H1 (cell line): ENCODE results near the gene FLNC. TPM values are rescaled to one million over a fixed set of nuclear protein-coding genes. Genes with fewer than 3 reads are reported as not detected.

Experiments
- CTCF ChIA-PET: fragments of 300-600 bp; sonication (Branson Sonifier 250); formaldehyde crosslinking; loops from one replicate; lab custom pipeline; 2021; ENCODE audit not compliant: partially characterized antibody; lab: Charles Lee
- POLR2A ChIA-PET: fragments of 300-600 bp; sonication (Branson Sonifier 250); formaldehyde crosslinking; loops from one replicate; lab custom pipeline; 2021; ENCODE audit warnings: inconsistent platforms; ENCODE audit not compliant: partially characterized antibody; lab: Charles Lee
- DNase-seq, 2 experiments: peaks; one replicate each; pipeline versions ENCODE4 v3.0.0 to v3.0.0-alpha.2; 2010 to 2022; ENCODE audit warnings: low spot score in 2 of 2, low read depth in 1 of 2, mixed read lengths in 1 of 2
- FAIRE-seq: peaks from 2 replicates; lab custom pipeline; 2011; peaks lifted over from hg19 to GRCh38; lab: Jason Lieb, UNC
- H2AFZ ChIP-seq: 2 replicates; pipeline ENCODE4 v1.8.1; 2012; ENCODE audit warnings: low read length, inconsistent platforms
- H2AK5ac ChIP-seq: 2 replicates; pipeline ENCODE4 v1.6.1; 2013; ENCODE audit warnings: low read depth, low read length
- H2BK120ac ChIP-seq: replicated peaks from 2 replicates; pipeline ENCODE3; 2013; ENCODE audit warnings: low read depth, low read length, inconsistent platforms
- H2BK12ac ChIP-seq: 2 replicates; pipeline ENCODE4 v1.6.1; 2013; ENCODE audit warnings: low read depth, low read length
- H2BK15ac ChIP-seq: 2 replicates; pipeline ENCODE4 v1.6.1; 2013; ENCODE audit warnings: low read length
- H2BK20ac ChIP-seq: 2 replicates; pipeline ENCODE4 v1.6.1; 2013; ENCODE audit warnings: low read length
- H2BK5ac ChIP-seq: 2 replicates; pipeline ENCODE4 v1.6.1; 2013; ENCODE audit warnings: low read depth, low read length
- H3K14ac ChIP-seq: 2 replicates; pipeline ENCODE4 v1.6.1; 2013; ENCODE audit warnings: inconsistent platforms; ENCODE audit not compliant: insufficient read length
- H3K18ac ChIP-seq: 2 replicates; pipeline ENCODE4 v1.6.1; 2013; ENCODE audit warnings: low read length; ENCODE audit errors: extremely low read depth
- H3K23ac ChIP-seq: 2 replicates; pipeline ENCODE4 v1.6.1; 2013; ENCODE audit warnings: inconsistent platforms; ENCODE audit not compliant: insufficient read length
- H3K23me2 ChIP-seq: 2 replicates; pipeline ENCODE4 v1.6.1; 2013; ENCODE audit warnings: low read depth, low read length
- H3K27ac ChIP-seq: 2 replicates; pipeline ENCODE4 v1.6.1; 2011; ENCODE audit warnings: low read depth, low read length, inconsistent platforms
- H3K27me3 ChIP-seq, 4 experiments: replicated peaks in 1 of 4; 1 replicate in 1 of 4; 2 replicates in 3 of 4; pipeline versions ENCODE4 v1.6.1 to v1.8.1; 2011 to 2013; ENCODE audit warnings: low read length in 3 of 4, mild to moderate bottlenecking in 3 of 4, inconsistent platforms in 2 of 4, mixed read lengths in 2 of 4, moderate library complexity in 1 of 4; ENCODE audit not compliant: control insufficient read depth in 3 of 4, insufficient read depth in 3 of 4; ENCODE audit errors: extremely low read depth in 1 of 4
- H3K36me3 ChIP-seq, 4 experiments: 2 replicates each; pipeline versions ENCODE4 v1.6.1 to v1.8.1; 2011 to 2013; ENCODE audit warnings: mild to moderate bottlenecking in 4 of 4, low read length in 3 of 4, moderate library complexity in 2 of 4, control low read depth in 1 of 4, inconsistent platforms in 1 of 4; ENCODE audit not compliant: insufficient read depth in 4 of 4, control insufficient read depth in 2 of 4
- H3K4ac ChIP-seq: replicated peaks from 2 replicates; pipeline ENCODE3; 2013; ENCODE audit warnings: low read length, low read depth, mixed read lengths, inconsistent platforms; ENCODE audit not compliant: insufficient read length
- H3K4me1 ChIP-seq, 4 experiments: replicated peaks in 1 of 4; 1 replicate in 1 of 4; 2 replicates in 3 of 4; pipeline versions ENCODE4 v1.6.1 to v1.8.1; 2011 to 2013; ENCODE audit warnings: low read length in 3 of 4, inconsistent platforms in 2 of 4, mixed read lengths in 1 of 4; ENCODE audit not compliant: insufficient read depth in 4 of 4, control insufficient read depth in 3 of 4
- H3K4me2 ChIP-seq, 2 experiments: 2 replicates each; pipeline versions ENCODE4 v1.6.1 to v1.8.1; 2011 to 2013; ENCODE audit warnings: low read depth in 2 of 2, low read length in 2 of 2, control low read depth in 1 of 2, inconsistent platforms in 1 of 2, mild to moderate bottlenecking in 1 of 2; ENCODE audit not compliant: insufficient read depth in 1 of 2
- H3K4me3 ChIP-seq, 4 experiments: fragments of 200-600, 300-600 bp in 1 of 4; sonication (generic), shearing (Covaris generic), sonication (Bioruptor Twin) in 1 of 4; 2 replicates each; pipeline versions ENCODE4 v1.5.1 to v1.8.1; 2011 to 2016; ENCODE audit warnings: low read length in 4 of 4, low read depth in 3 of 4, control low read depth in 2 of 4, inconsistent platforms in 2 of 4, mild to moderate bottlenecking in 2 of 4, mixed read lengths in 1 of 4, moderate library complexity in 1 of 4; ENCODE audit not compliant: insufficient read depth in 2 of 4; ENCODE audit errors: extremely low read depth in 1 of 4
- H3K56ac ChIP-seq: replicated peaks from 2 replicates; pipeline ENCODE3; 2013; ENCODE audit warnings: low read depth, mild to moderate bottlenecking, mixed read lengths, low read length, inconsistent platforms; ENCODE audit not compliant: insufficient read length
- H3K79me1 ChIP-seq: 2 replicates; pipeline ENCODE4 v1.6.1; 2013; ENCODE audit warnings: low read depth, low read length, control low read depth
- H3K79me2 ChIP-seq, 2 experiments: 2 replicates each; pipeline versions ENCODE4 v1.6.1 to v1.8.1; 2012 to 2013; ENCODE audit warnings: low read length in 2 of 2, mild to moderate bottlenecking in 2 of 2, inconsistent platforms in 1 of 2; ENCODE audit not compliant: insufficient read depth in 2 of 2, control insufficient read depth in 1 of 2
- H3K9ac ChIP-seq, 4 experiments: replicated peaks in 1 of 4; 1 replicate in 1 of 4; 2 replicates in 3 of 4; pipeline versions ENCODE4 v1.6.1 to v1.8.1; 2011 to 2013; ENCODE audit warnings: low read depth in 3 of 4, low read length in 3 of 4, control low read depth in 2 of 4, mild to moderate bottlenecking in 2 of 4, moderate library complexity in 2 of 4, inconsistent platforms in 1 of 4; ENCODE audit errors: extremely low read depth in 1 of 4
- H3K9me3 ChIP-seq, 2 experiments: 2 replicates each; pipeline versions ENCODE4 v1.6.1 to v1.8.1; 2012 to 2013; ENCODE audit warnings: mild to moderate bottlenecking in 2 of 2, moderate library complexity in 2 of 2, control low read depth in 1 of 2, inconsistent platforms in 1 of 2, low read depth in 1 of 2, low read length in 1 of 2, mixed read lengths in 1 of 2; ENCODE audit not compliant: insufficient read depth in 2 of 2
- H4K20me1 ChIP-seq, 2 experiments: replicated peaks in 1 of 2; 2 replicates each; pipeline versions ENCODE3 to v1.8.1; 2011 to 2013; ENCODE audit warnings: inconsistent platforms in 2 of 2, low read length in 2 of 2, mild to moderate bottlenecking in 1 of 2; ENCODE audit not compliant: insufficient read depth in 2 of 2, control insufficient read depth in 1 of 2
- H4K5ac ChIP-seq: 2 replicates; pipeline ENCODE4 v1.6.1; 2013; ENCODE audit warnings: low read length, low read depth, mixed read lengths, inconsistent platforms; ENCODE audit not compliant: insufficient read length
- H4K8ac ChIP-seq: 2 replicates; pipeline ENCODE4 v1.8.0; 2013; ENCODE audit warnings: mild to moderate bottlenecking, moderate library complexity, low read length, inconsistent platforms; ENCODE audit not compliant: insufficient read depth; ENCODE audit errors: extremely low read depth
- H4K91ac ChIP-seq: replicated peaks from 2 replicates; pipeline ENCODE3; 2013; ENCODE audit warnings: low read length, mixed read lengths, inconsistent platforms; ENCODE audit not compliant: insufficient read length
- CHD1 ChIP-seq: IDR thresholded peaks from 2 replicates; pipeline ENCODE4 v1.6.1; 2012; ENCODE audit warnings: low read depth, low read length, improper control_type of control experiment
- EP300 ChIP-seq, 2 experiments: IDR thresholded peaks; 1 replicate in 1 of 2; 2 replicates in 1 of 2; pipeline ENCODE4 v1.6.1; 2011 to 2012; ENCODE audit warnings: low read depth in 2 of 2, low read length in 2 of 2, mild to moderate bottlenecking in 2 of 2, borderline replicate concordance in 1 of 2, inconsistent platforms in 1 of 2, moderate library complexity in 1 of 2
- GTF2F1 ChIP-seq: IDR thresholded peaks from 2 replicates; pipeline ENCODE4 v1.6.1; 2012; ENCODE audit warnings: low read depth, low read length, improper control_type of control experiment, borderline replicate concordance
- HDAC6 ChIP-seq: IDR thresholded peaks from one replicate; pipeline ENCODE4 v1.7.1; 2012; ENCODE audit warnings: low read depth, mild to moderate bottlenecking, inconsistent platforms, low read length, moderate library complexity
- SP1 ChIP-seq: IDR thresholded peaks from 2 replicates; pipeline ENCODE4 v1.6.1; 2011; ENCODE audit warnings: low read depth, low read length
- ZNF274 ChIP-seq: IDR thresholded peaks from 2 replicates; pipeline ENCODE4 v1.7.0; 2012; ENCODE audit warnings: low read length, borderline replicate concordance; ENCODE audit errors: extremely low read depth
- WGBS, 2 experiments: shearing (Covaris generic) in 1 of 2; methylation state at CpG; one replicate each; pipeline versions ENCODE4 v1.1.6 to v1.1.7; 2013 to 2015; ENCODE audit warnings: low lambda C conversion rate in 2 of 2, mixed read lengths in 2 of 2, inconsistent platforms in 1 of 2, low coverage in 1 of 2, missing lambda C conversion rate in 1 of 2; ENCODE audit not compliant: insufficient replicate concordance in 2 of 2, insufficient coverage in 1 of 2, insufficient read length in 1 of 2; ENCODE audit errors: extremely low coverage in 1 of 2, missing lambda C conversion rate in 1 of 2; 5-methylcytosine and 5-hydroxymethylcytosine counted together
- polyA plus RNA-seq, 7 experiments: library from polyadenylated mRNA; depleted of rRNA in 3 of 7; stranded (reverse) in 5 of 7; unstranded in 2 of 7; fragments of >200 nt in 5 of 7; fragments of 200-250 nt in 2 of 7; gene quantifications; 1 replicate in 5 of 7; 2 replicates in 1 of 7; 4 replicates in 1 of 7; pipeline versions ENCODE4 v1.2.1 to v1.2.3, GENCODE V29; 2011 to 2013; ENCODE audit warnings: missing spikeins in 2 of 7, mixed read lengths in 2 of 7
- total RNA-seq: library from RNA; stranded (reverse); fragmentation: NEBNext Ultra II Directional; extraction: Animal tissue kit (Norgen Biotek cat#: 25700); gene quantifications from 2 replicates; pipeline ENCODE4 v1.2.1, GENCODE V29; 2021

Gene FLNC
- total and polyA plus RNA-seq, 2 of the 8 experiments (the other 6 are each of a cell fraction or from before 2014, with no cell fraction given), result 1.9 to 10.7 TPM

DNA sequence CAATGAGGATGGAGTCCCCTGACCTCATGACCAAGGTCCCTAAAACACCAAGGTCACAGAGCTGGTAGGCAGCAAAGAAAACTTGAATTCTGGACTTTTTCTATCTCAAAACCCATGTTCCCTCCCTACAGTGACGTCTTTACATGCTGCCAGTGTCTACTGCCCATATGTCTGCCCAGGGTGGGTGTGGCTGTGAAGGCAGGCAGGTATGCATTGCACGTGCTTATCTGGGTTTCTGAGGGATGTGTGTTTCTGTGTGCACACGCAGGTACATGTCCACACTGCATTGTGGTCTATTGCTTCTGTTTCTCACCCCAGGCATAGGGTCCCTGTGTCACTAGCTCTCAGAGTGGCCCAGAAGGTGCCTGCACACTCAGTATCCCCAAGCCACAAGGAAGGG lies 45.9 kb downstream of the FLNC start:
- Histone ChIP-seq H2BK5ac (0 out of 2 replicates have a peak overlapping the region, but pooled peaks have one; percentile 8), H2BK120ac (no peak overlapping the region), H3K36me3 (no peaks in the 10 kb centered on the region), H3K79me2 (no peaks in the 10 kb centered on the region), H3K23ac (no peak overlapping the region), H4K5ac (no peak overlapping the region), H3K4me3 (no peak overlapping the region), H3K4me2 (no peak overlapping the region), H2BK12ac (no peak overlapping the region), H3K27ac (no peak overlapping the region), H4K8ac (no peak overlapping the region), H2BK15ac (0 out of 2 replicates have a peak overlapping the region, but pooled peaks have one; percentile 72), H3K14ac (no peak overlapping the region), H2BK20ac (no peak overlapping the region), H3K4me1 (peaks cover 0 to 7% (median 5%) of the 10 kb centered on the region in 4 experiments; a peak in 3 of 7 replicates), H2AFZ (no peak overlapping the region), H3K56ac (no peak overlapping the region), H4K91ac (no peak overlapping the region), H3K23me2 (peaks cover 2% of the 10 kb centered on the region; the same call in 1 of the 2 replicates), H3K4ac (no peak overlapping the region), H3K9ac (no peak overlapping the region), H3K79me1 (no peaks in the 10 kb centered on the region; the same call in 1 of the 2 replicates), H3K9me3 (no peaks in the 10 kb centered on the region), H4K20me1 (no peaks in the 10 kb centered on the region), H2AK5ac (no peak overlapping the region), H3K27me3 (peaks cover 0 to 7% (median 5%) of the 10 kb centered on the region in 4 experiments; a peak in 4 of 7 replicates), H3K18ac (no peak overlapping the region)
- FAIRE-seq (no peak), DNase-seq (no peak)
- POLR2A ChIA-PET, result interaction anchor here (1.0 to 1.2 kb wide), 2 partner anchors 26 to 83 kb away, joined by 3 to 4 read pairs; no protein-coding TSS in a partner anchor
- CTCF ChIA-PET, result interaction anchor here (2.5 to 7.2 kb wide), 2 partner anchors 10 to 14 kb away, joined by 12 to 68 read pairs; partner anchors contain the start of gene ATP6V1F
- WGBS, 2 experiments, result 79% methylated on average over 3 of the region's 3 CpGs; no CpG with 5 or more reads in 1 of the 2 experiments
- TF ChIP-seq EP300 (IDR thresholded peaks at IDR 0.05; ENCODE audit: borderline replicate concordance in 1 of 2, low read depth in 2 of 2, low read length in 2 of 2), result no peak
- no peak for TF ChIP-seq HDAC6
- no peak for TF ChIP-seq CHD1
- TF ChIP-seq SP1, result no peak
- TF ChIP-seq ZNF274, result no peak
- no peak for TF ChIP-seq GTF2F1
